ENCODE measurements around the gene FOXD1.
"Not testable (repeated sequence)": the region's sequence is repeated elsewhere in the genome, so short reads cannot be mapped to it uniquely, and the experiment has no call there.

Gene FOXD1

DNA sequence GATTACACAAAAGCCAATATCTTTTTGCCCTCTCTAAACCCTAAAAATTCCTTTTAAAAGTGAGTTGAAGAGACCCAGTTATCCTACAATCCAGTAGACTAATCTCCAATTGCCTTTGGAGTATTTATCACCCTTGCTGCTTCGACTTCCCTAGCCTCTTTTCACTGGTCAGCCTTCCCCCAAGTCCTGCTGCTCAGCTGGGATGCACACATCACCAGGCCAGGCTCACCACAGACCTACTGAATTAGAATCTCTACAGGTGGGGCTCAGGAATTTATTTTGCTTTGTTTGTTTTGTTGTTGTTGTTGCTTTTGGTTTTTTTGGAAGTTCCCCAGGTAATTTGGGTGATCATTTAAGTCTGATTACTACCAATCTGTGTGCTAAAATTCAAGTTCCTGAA is 11.6 kb upstream of the FOXD1 start:
- no peak for DNase-seq

DNA sequence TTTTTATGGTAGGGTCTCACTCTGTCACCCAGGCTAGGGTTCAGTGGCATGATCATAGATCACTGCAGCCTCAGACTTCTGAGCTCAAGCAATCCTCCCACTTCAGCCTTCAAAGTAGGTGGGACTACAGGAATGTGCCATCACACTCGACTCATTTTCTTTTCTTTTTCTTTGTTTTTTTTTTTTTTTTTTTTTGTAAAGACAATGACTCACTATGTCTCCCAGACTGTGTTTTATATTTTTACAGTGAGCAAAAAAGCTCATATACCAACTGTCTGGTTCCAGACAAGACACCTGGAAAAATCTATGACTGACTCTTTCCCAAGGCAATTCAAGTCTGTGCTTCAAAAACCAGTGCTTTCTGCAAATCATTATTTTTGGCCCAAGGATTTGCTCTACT is 10.8 kb upstream of the FOXD1 start:
- no peak for DNase-seq

DNA sequence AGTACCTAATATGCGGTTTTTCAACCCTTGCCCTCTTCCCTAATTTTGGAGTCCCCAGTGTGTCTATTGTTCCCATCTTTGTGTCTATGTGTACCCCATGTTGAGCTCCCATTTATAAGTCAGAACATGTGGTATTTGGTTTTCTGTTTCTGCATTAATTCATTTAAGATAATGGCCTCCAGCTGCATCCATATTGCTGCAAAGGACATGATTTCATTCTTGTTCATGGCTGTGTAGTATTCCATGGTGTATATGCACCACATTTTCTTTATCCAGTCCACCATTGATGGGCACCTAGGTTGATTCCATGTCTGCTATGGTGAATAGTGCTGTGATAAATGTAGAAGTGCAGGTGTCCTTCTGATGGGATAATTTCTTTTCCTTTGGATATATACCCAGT is 7.9 kb upstream of the FOXD1 start:
- DNase-seq: not testable (repeated sequence)

DNA sequence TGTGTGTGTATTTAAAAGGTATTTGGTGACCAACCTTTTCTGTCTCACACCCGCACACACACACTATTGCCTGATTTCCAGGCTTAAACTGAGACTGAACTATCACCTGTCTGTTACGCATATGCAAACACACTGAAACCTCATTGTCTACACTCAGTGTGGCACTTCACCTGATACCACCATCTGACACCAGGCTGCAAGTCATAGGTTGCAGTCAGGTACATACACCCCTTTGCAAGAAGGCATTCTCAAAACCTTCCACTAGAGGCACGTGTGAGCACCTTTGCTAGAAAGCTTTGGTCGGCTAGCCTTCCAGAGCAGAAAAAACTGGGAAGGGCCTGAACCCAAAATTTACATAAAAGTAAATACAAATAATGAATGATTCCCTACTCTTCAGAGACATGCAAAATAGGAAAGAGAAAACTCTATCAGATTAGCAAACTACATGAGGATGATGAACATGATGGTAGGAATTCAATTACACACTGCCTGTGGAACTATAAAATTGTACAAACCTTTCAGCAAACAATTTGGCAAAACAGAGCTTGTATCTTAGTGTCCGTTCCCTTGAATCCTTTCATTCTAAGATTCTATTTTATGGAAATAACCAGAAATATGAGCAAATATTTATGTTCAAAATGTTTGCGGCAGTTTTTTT is 5.9 kb upstream of the FOXD1 start:
- DNase-seq: peak; percentile 14 to 39

DNA sequence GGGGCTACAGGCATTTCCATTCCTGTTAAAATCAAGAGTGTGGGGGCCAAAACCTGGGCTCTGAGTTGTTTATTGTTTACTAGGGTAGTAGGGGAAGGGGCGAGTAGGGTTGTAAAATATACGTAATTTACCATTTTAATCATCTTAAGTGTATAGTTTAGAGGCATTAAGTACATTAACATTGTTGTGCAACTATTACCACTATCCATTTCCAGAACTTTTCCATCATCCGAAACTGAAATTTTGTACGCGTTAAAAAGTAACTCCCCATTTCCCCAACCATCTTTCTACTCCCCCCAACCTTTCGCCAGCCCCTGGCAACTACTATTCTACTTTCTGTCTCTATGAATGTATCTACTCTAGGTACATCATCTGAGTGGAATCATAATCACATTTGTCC is 3.6 kb upstream of the FOXD1 start:
- no peak for DNase-seq

DNA sequence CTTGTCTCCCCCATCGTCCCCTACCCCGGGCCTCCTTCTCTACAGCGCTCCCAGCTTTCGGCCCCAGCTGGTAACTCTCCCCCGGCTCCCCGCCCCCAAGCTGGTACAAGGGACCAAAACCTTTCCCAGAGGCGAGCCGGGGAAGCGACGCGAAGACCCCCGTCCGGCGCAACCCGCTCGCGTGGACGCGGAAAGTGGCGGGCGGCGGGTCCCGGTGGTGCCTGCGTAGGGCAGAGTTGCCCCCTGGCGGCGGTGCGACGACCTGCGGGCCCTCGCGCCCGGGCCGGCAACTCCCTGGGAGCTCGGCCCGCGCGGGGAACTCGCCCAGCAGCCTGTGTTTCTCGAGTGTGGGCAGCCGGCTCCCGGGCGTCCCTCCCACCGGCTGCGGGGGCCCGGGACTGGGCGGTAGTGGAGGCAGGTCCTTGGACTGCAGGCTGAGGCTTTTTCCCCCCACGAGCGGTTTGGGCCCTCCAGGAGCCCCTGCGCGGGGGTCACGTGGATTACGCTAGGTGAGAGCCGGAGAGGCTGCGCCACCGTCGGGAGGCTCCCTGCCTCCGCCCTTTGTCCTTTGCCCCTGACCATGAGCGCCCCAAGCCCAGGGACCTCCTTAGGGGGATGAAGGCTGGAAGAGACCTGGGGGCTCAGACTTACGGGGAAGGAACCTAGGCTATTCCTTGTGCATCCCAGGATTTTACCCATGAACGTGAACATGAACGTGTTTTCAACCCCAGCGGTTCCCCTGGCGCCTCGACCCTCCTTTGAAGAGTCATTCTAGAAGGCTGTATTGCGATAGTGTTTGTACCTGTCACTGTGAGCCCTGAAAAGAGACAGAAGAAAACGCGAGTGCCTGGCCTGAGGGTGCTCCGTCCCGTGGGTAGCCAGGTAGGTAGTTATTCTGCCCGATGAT is 2.9 kb upstream of the FOXD1 start:
- DNase-seq: peak; percentile 59 to 64

DNA sequence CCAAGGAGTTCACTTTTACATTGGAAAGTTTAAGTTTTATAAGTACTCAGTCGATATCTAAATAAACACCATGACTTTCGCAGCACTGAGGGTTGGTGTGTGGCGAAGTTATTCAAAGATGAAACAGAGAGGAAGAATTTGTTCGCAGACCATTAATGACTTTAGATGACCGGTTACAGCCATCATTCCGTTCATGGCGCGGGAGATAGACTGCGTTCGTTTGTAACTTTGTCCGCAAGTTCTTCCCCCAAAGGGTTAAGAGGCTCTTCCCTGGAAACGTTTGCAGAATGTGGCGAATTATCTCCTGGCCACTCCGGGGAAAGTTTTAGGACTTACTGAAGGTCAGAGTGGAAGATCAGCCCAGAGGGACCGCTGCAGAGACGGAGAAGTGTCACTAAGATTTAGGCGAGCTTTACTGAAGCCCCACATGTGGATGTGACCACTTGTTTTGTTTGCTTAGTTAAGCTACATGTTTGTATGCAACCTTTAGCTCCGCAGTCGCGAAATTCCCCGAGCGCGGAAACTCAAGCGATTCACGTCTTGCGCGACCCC is 2.2 kb upstream of the FOXD1 start:
- no peak for DNase-seq

DNA sequence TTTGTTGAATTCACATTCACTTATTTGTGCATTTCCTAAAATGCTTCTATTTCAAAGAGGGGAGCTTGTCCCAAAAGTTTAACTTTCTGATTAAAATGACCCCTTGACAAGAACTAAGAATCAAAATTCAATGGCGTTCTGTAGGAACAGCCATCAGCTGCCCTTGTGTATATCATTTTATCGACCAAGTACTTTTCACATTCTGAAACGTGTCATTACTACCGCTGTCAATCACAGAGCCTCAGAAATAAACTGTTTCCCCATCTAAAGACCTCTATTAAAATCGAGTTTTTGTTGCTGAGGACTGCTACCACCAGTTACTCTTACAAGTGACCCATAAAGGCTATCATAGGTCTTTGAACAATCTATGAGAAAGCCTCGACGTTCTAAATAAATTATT is 1.6 kb upstream of the FOXD1 start:
- no peak for DNase-seq

DNA sequence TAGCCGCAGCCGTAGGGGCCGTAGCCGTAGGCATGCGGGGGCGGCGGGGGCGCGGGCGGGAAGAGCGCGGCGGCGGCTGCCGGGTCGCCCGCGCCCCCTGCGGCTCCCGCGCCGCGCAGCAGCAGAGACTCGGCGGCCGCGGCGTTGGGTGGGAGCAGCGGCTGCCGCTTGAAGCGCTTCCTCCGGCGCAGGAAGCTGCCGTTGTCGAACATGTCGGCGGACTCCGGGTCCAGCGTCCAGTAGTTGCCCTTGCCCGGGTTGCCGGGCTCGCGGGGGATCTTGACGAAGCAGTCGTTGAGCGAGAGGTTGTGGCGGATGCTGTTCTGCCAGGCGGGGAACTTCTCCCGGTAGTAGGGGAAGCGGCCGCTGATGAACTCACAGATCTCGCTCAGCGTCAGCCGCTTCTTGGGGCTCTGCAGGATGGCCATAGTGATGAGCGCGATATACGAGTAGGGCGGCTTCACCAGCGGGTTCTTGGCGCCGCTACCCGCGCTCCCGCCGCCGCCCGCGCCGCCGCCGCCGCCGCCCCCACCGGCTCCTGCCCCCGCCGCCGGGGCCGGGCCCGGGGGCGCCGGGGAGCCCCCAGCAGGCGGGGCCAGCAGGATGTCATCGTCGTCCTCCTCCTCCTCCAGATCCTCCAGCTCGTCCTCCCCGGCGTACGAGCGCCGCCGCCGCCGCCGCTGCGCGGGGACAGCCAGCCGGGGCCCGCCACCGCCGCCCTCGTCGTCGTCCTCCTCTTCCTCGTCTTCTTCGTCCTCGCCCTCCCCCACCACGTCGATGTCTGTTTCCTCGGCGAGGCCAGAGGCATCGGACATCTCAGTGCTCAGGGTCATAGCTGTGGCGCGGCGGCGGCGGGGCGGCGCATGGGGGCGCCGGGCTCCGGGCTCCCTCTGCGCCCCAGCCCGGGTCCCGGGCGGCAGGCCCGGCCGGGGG is 781 bp downstream of the FOXD1 start:
- DNase-seq: peak; percentile 40

DNA sequence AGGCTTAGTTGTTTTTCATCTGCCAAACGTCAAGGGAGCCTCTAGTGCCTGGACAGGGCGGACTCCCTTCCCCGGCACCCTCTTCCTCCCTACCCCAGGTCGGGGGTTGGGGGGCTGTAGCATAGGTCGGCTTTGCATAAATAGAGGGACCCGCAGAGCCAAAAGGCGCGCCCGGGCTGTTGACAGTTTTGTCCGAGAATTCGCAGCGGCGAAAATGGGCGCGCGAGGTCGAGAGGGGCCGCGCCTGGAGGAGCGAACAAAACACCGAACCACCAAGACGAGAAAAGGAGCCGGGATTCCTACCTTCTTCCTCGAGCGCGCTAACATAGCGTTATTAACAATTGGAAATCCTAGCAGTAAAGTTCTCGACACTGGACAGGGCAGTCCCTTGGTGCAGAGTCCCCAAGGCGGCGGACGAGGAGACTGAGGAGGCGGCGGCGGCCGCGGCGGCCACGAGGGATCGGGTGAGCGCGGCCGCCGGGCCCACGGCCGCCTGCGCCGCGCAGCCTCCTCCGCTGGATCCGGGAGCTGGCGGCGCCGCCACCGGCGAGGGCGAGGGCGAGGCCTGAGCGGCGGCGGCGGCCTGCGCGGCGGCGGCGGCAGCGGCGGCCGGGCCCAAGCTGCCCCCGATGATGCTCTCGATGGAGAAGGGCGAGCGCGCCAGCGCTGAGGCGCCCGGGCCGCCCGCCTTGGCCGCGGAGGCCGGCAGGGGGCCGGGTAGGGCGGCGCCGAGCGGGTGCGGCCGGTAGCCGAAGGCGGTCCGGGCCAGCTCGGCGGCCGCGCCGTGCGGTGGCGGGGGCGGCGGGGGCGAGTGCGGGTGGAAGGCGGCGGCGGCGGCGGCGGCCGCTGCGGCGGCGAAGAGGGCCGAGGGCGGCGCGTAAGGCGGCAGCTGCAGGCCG is 1.7 kb downstream of the FOXD1 start:
- DNase-seq: no peak

DNA sequence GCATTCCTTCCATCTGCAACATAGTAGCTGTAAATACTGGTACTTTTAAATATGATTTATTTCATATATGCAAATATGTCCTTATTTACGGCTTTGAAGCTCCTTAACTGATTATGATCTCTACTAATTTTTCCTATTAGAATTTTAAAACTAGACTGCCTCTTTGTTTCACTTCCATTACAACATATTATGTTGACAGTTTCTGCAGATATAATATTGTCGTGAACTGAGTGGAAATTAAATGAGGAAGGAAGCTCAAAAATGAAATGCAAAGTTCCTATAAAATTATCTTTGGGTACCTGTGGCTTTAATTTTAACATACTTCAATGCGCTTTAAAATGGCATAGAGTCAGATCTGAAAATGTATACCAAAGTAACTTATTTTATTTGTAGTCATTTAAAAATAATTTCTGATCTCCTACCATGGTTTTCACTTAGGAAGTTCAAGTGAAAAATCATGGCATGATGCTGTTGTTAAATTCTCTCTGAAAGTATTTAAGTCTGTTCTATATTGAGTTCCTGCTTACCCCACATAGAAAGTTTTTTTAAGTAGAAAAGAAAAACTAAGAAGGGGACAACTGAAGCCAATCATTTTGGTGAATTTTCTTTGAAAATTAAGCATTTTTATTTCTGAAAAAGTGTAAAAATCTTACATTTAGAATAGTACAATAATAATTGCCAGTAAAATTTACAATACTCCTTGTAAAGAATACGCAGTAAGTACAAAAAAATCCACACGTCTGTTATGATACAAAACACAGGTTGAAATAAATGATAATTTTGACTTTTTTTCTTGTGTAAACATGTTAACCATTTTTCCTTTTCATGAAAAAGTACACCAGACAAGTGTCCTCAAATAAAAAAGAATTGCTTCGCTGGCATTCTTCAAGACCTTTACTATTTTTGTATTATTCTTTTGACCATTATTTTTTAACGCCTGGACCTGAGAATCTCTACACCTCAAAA is 2.6 kb downstream of the FOXD1 start:
- no peak for DNase-seq

DNA sequence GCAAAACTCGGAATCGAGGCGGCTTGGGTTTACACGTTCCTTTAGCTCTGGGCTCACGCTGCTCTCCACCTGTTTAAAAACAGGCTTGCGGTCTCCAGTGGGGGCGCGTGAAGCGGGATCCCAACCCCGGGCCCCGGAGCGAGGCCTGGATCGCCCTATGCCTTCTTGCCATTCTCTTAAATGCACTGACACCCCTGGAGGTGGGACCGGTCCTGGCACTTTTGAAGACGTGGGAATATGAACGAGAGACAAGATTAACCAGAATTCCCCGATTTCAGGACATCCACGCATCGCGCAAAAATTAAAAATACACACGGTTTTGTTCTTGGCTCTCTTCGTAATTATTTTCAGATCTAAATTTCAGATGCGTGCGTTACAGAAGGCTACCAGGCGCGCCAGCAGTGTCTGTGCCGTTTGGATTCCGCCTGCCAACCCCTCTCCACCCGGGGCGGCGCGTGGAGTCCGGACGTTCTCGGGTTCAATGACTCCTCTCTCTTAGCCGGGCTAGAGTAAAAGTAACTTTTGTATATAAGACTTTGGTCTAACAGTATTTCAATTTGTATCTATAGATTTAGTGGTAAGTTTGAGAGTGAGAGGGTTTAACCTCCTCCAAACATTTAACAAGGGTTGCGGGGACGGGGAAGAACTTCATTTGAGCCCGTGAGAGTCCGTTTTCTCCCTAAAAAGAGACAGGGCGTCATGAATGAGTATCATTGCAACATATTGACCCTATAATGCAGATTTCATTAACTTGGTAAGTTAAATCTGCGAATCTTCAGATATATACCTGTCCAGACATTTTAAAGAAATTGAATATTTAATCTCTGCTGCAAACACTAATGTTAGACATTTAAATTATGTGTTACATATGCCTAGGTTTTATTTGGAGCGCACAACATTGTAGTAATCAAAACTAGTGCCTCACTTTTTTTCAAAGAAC is 3.8 kb downstream of the FOXD1 start:
- DNase-seq: no peak

DNA sequence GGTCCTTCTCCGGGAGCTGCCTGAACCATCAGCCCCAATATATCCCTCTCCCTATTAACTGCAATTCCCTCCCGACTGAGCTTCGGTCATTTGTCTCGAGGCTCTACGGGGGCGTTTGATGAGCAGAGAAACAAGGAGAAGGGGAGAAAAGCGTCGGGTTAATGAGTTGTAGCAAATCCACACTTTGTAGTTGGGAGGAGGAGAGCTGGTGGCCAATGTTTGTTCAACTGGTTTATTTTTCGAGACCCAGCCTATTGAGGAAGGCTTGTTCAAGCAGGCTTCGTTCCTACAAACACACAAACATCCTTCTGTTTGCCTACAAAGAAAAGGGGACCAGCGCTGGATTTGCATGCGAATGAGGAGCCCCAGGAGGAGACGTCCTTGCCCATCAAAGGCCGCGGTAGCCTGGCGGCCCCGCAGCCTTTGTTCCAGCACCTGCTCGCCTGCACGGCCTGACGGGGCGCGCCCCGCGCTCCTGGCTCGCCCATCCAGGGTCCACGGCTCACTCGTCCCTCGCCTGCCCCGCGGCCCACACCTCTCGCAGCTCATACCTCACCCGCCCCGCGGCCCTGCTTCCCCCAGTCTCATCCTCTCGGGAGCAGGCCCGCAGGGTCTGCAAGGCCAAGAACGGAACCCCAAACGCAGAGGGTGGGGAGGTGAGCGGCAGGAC is 4.6 kb downstream of the FOXD1 start:
- no peak for DNase-seq

DNA sequence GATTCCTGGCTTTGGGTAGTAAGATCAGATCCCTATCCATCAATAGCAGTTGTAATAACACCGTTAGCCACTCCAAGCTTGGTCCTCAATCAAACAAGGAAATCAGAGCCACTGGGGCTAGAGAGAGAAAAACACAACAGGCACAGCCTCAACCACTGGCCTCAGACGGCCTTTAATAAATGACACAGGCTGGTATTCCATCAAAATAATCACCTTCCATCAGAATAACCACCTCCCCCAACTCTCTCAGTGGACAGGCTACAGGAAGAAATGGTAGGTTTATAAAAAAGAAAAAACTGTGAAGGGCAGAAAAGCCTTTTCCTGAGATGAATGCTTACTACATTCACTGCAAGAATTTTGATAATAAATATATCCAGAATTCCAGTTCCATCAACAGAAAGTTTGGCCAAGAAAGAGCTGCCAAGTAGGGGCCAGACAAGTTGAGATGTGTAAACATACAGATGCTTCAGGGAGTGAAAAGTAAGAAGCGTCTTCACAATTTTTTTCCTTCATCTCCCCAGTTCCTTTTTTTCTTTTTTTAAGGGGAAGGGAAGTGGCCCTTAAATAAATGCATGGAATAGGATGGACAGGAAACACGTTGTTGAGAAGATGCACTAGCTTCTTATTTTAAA is 5.5 kb downstream of the FOXD1 start:
- DNase-seq: no peak

DNA sequence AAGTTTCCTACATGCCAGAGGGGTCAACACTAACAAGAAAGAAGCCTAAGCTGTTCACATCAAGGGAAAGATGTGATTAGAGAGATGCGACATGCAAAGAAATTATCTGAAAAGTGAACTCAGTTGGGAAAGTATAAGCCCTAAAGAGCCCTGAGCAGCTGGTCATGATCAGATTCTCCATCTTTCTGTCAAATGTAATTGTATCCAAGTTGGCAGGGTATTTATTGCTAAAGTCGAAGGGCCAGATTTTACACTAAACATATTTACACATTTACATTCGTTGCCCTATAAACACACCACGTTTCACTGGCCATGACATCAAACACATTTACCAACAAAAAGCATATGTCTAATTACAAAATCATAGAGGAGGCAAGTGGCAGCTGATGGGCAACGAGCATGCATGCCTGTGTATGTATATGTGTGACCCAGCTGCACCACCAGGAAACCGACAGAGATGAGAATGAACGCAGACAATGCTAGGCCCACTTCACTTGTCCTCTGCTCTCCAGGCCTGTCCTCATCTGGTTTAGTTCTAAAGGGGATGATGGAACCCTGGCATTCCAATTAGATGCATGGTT is 6.3 kb downstream of the FOXD1 start:
- no peak for DNase-seq

DNA sequence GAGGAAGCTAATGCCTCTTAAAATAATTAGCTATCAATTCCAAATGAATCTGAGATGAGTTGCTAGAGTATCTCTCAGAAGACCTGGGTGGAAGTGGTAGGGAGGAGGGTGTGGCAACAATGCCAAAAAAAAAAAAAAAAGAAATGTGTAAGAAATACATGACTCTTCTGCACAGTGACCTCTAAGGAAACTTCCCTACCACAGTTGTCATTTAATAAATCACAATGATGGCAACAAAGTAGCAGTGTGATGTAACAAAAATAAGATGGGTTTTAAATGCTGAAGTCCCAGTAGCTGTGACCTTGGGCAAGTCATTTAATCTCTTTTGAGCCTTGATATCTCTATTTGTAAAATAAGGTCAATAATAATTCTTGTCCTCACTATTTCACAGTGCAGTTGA is 7.2 kb downstream of the FOXD1 start:
- DNase-seq: no peak

DNA sequence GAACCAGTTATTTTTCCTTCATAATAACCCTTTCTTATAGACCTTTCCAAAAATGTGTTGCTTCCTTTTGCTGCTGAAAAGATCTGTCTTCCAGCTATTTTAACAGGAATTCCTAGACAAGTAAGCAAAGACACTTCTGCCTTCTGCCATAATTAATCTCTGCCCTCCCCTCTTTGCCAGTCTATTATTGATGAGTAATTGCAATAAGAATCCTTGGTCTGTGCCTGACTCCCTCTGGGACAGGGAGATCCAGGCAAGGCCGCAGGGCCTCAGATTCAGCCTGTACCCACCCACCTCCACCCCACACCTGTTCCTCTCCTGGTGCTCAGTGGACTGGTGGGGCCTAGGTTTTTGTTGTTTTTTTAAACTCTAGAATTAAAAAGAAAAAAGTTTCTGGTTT is 8.3 kb downstream of the FOXD1 start:
- no peak for DNase-seq

All from activated CD4-positive, alpha-beta T cell treated with anti-CD3 and anti-CD28 coated beads for 4 hours (primary cell).